Measurements from ENCODE around the gene CDCA3. TPM values are rescaled to one million over a fixed set of nuclear protein-coding genes. Genes with fewer than 3 reads are reported as not detected.

CDCA3 gene
- total and polyA plus RNA-seq, 2 donors (not counting 1 experiment from before 2014, with no cell fraction given): 1.6 to 2.3 TPM

- H3K4me1 ChIP-seq (ENCODE audit: control insufficient read depth in 2 of 2, insufficient read depth in 2 of 2, low read length in 2 of 2): peaks cover 0 to 19% of the 10 kb centered on the region in 2 donors
- H3K27ac ChIP-seq (ENCODE audit: low read length in 2 of 2): peak within 1 kb of the TSS in 1 of 2 donors; percentile 24
- Mint-ChIP-seq H3K9me3 (ENCODE audit: insufficient read depth) (no peaks in the 10 kb centered on the region), H3K27ac (peak within 1 kb of the TSS; percentile 61), H3K4me1 (peaks cover 17% of the 10 kb centered on the region), H3K27me3 (no peaks in the 10 kb centered on the region), H3K4me3 (peak within 1 kb of the TSS; percentile 34)
- no peaks in the 10 kb centered on the region for H3K36me3 ChIP-seq (replicated peaks in 1 of 2; ENCODE audit: control extremely low read depth in 1 of 2, control insufficient read depth in 1 of 2, extremely low read depth in 1 of 2, insufficient read depth in 2 of 2, low read length in 1 of 2)
- H3K9ac ChIP-seq (ENCODE audit: low read length): no peak within 1 kb of the TSS
- DNase-seq (no peak), ATAC-seq (ENCODE audit: low read depth) (no peak)
- H3K4me2 ChIP-seq (replicated peaks; ENCODE audit: low read depth, low read length, poor library complexity, severe bottlenecking): peak within 1 kb of the TSS; percentile 42
- TF ChIP-seq EZH2 (IDR thresholded peaks at IDR 0.05; ENCODE audit: borderline replicate concordance, insufficient read depth, low read depth, low read length, poor library complexity, severe bottlenecking): no peak
- TF ChIP-seq CTCF (IDR thresholded peaks at IDR 0.05): no peak
- no peaks in the 10 kb centered on the region for H3K79me2 ChIP-seq (ENCODE audit: control insufficient read depth, insufficient read depth, low read length)
- ChIA-PET POLR2A (no interaction called here), CTCF (interaction anchor here (0.9 to 1.8 kb wide), 2 partner anchors 10 to 88 kb away, joined by 3 to 8 read pairs; partner anchors contain the start of genes CDCA3, MLF2 and USP5)
- 89% methylated on average over 21 of the region's 24 CpGs for WGBS (ENCODE audit: insufficient coverage)
- peak within 1 kb of the TSS; percentile 47 for H2AFZ ChIP-seq (ENCODE audit: insufficient read depth, low read depth, low read length, poor library complexity, severe bottlenecking)
- intact Hi-C loops (cut with micrococcal nuclease): no loop called here
- H4K20me1 ChIP-seq (ENCODE audit: control insufficient read depth, insufficient read depth, low read length, poor library complexity, severe bottlenecking): no peaks in the 10 kb centered on the region
- H3K9me3 ChIP-seq (ENCODE audit: control extremely low read depth in 1 of 3, control insufficient read depth in 2 of 3, insufficient read depth in 1 of 3, low read length in 2 of 3): peaks cover 0 to 3% (median 0%) of the 10 kb centered on the region in 3 donors
- no peak within 1 kb of the TSS for H3K4me3 ChIP-seq (ENCODE audit: control extremely low read depth in 1 of 5, extremely low read depth in 1 of 5, insufficient read depth in 1 of 5, low read depth in 2 of 5, low read length in 4 of 5)
- H3K27me3 ChIP-seq (replicated peaks in 1 of 4; ENCODE audit: control extremely low read depth in 1 of 4, control insufficient read depth in 3 of 4, insufficient read depth in 4 of 4, low read length in 3 of 4): peaks cover 0 to 9% (median 0%) of the 10 kb centered on the region in 4 experiments
Observed at GRCh38 chr12:6840761-6841515, 10.1 kb downstream of the CDCA3 start, which contains the start of gene GNB3. GNB3 (plus strand) TSS chr12:6840925; CDS start chr12:6841288, 363 bp downstream.

- CTCF ChIA-PET: interaction anchor here (0.5 to 1.8 kb wide), 3 partner anchors 11 to 120 kb away, joined by 3 to 8 read pairs (median 3); partner anchors contain the start of genes CDCA3, MLF2 and USP5
- Mint-ChIP-seq H3K4me3 (no peak overlapping the region), H3K27ac (peak overlapping the region; percentile 61), H3K4me1 (peaks cover 17% of the 10 kb centered on the region), H3K9me3 (ENCODE audit: insufficient read depth) (no peaks in the 10 kb centered on the region), H3K27me3 (no peaks in the 10 kb centered on the region)
- Histone ChIP-seq H3K4me1 (ENCODE audit: control insufficient read depth in 2 of 2, insufficient read depth in 2 of 2, low read length in 2 of 2) (peaks cover 0 to 24% of the 10 kb centered on the region in 2 donors), H3K9me3 (ENCODE audit: control extremely low read depth in 1 of 3, control insufficient read depth in 2 of 3, insufficient read depth in 1 of 3, low read length in 2 of 3) (peaks cover 0 to 3% (median 0%) of the 10 kb centered on the region in 3 donors), H3K9ac (ENCODE audit: low read length) (no peak overlapping the region), H3K27me3 (replicated peaks in 1 of 4; ENCODE audit: control extremely low read depth in 1 of 4, control insufficient read depth in 3 of 4, insufficient read depth in 4 of 4, low read length in 3 of 4) (peaks cover 0 to 9% (median 0%) of the 10 kb centered on the region in 4 experiments), H2AFZ (ENCODE audit: insufficient read depth, low read depth, low read length, poor library complexity, severe bottlenecking) (peak overlapping the region; percentile 47), H3K27ac (ENCODE audit: low read length in 2 of 2) (peak overlapping the region in 1 of 2 donors; percentile 24), H3K4me3 (ENCODE audit: control extremely low read depth in 1 of 5, extremely low read depth in 1 of 5, insufficient read depth in 1 of 5, low read depth in 2 of 5, low read length in 4 of 5) (no peak overlapping the region), H3K4me2 (replicated peaks; ENCODE audit: low read depth, low read length, poor library complexity, severe bottlenecking) (peak overlapping the region; percentile 42), H3K36me3 (replicated peaks in 1 of 2; ENCODE audit: control extremely low read depth in 1 of 2, control insufficient read depth in 1 of 2, extremely low read depth in 1 of 2, insufficient read depth in 2 of 2, low read length in 1 of 2) (no peaks in the 10 kb centered on the region), H4K20me1 (ENCODE audit: control insufficient read depth, insufficient read depth, low read length, poor library complexity, severe bottlenecking) (no peaks in the 10 kb centered on the region), H3K79me2 (ENCODE audit: control insufficient read depth, insufficient read depth, low read length) (no peaks in the 10 kb centered on the region)
- TF ChIP-seq EZH2 (IDR thresholded peaks at IDR 0.05; ENCODE audit: borderline replicate concordance, insufficient read depth, low read depth, low read length, poor library complexity, severe bottlenecking): no peak
- no peak for TF ChIP-seq CTCF (IDR thresholded peaks at IDR 0.05)
- DNase-seq: no peak
- POLR2A ChIA-PET: no interaction called here
- 100% methylated on average over 1 of the region's 1 CpG for WGBS (ENCODE audit: insufficient coverage)
- no peak for ATAC-seq (ENCODE audit: low read depth)
- intact Hi-C loops (cut with micrococcal nuclease): no loop called here
Observed at GRCh38 chr12:6840330-6840729, 10.8 kb downstream of the CDCA3 start.

All from B cell (primary cell).